NK-92 (cell line): ENCODE data around the gene CLCN5.
"Not testable (repeated sequence)": the region's sequence is repeated elsewhere in the genome, so short reads cannot be mapped to it uniquely, and the experiment has no call there.

Source experiments
- DNase-seq: peaks from one replicate; lab custom pipeline; 2025; ENCODE audit not compliant: unreplicated experiment; lab: John Stamatoyannopoulos, UW

The CLCN5 gene

GRCh38 chrX:49995107-49995731, 72.8 kb downstream of the CLCN5 start:
- no peak for DNase-seq

- DNase-seq, result no peak
These were observed 73.5 kb downstream of the CLCN5 start for GRCh38 chrX:49995795-49996455.

- DNase-seq, result no peak
These were observed 74.1 kb downstream of the CLCN5 start for GRCh38 chrX:49996474-49996873.

GRCh38 chrX:49999087-49999486, 76.7 kb downstream of the CLCN5 start:
- DNase-seq, result no peak

- DNase-seq, result no peak
These were observed 78.6 kb downstream of the CLCN5 start for GRCh38 chrX:50000937-50001542.

GRCh38 chrX:50002067-50002714, 79.8 kb downstream of the CLCN5 start:
- no peak for DNase-seq

GRCh38 chrX:50003467-50003866, 81.1 kb downstream of the CLCN5 start:
- no peak for DNase-seq

- no peak for DNase-seq
These were observed 81.5 kb downstream of the CLCN5 start for GRCh38 chrX:50003927-50004326.

- not testable (repeated sequence) for DNase-seq
These were observed 103.2 kb downstream of the CLCN5 start for GRCh38 chrX:50025591-50025990.

GRCh38 chrX:50035126-50035525, 112.7 kb downstream of the CLCN5 start:
- no peak for DNase-seq

- no peak for DNase-seq
These were observed 114.0 kb downstream of the CLCN5 start for GRCh38 chrX:50036426-50036825.

GRCh38 chrX:50045823-50046222, 123.4 kb downstream of the CLCN5 start:
- no peak for DNase-seq

GRCh38 chrX:50049228-50049627, 126.8 kb downstream of the CLCN5 start:
- no peak for DNase-seq

GRCh38 chrX:50054147-50054546, 131.8 kb downstream of the CLCN5 start:
- no peak for DNase-seq

- DNase-seq, result no peak
These were observed 144.0 kb downstream of the CLCN5 start for GRCh38 chrX:50066318-50066937.

- no peak for DNase-seq
These were observed 145.3 kb downstream of the CLCN5 start for GRCh38 chrX:50067435-50068284.

- no peak for DNase-seq
These were observed 145.8 kb downstream of the CLCN5 start for GRCh38 chrX:50068285-50068563.

GRCh38 chrX:50068893-50069292, 146.5 kb downstream of the CLCN5 start:
- DNase-seq, result no peak

GRCh38 chrX:50071494-50071893, 149.1 kb downstream of the CLCN5 start:
- DNase-seq, result no peak

- DNase-seq, result no peak
These were observed 149.7 kb downstream of the CLCN5 start for GRCh38 chrX:50072110-50072509.

- no peak for DNase-seq
These were observed 151.2 kb downstream of the CLCN5 start for GRCh38 chrX:50073601-50074000.
